Pancreas (tissue), 10 donors: ENCODE measurements around the gene BABAM2. TPM values are rescaled to one million over a fixed set of nuclear protein-coding genes. Genes with fewer than 3 reads are reported as not detected.

Experiments
- ATAC-seq, 4 donors: fragments of 200-7000 bp; cut with Tn5 transposase; one replicate each; pipeline versions ENCODE4 v1.8.0 to v1.9.1; 2020; ENCODE audit warnings: mild to moderate bottlenecking in 4 of 4, moderate library complexity in 4 of 4
- DNase-seq, 6 donors: peaks; one replicate each; pipeline ENCODE4 v3.0.0-alpha.2; 2020
- FAIRE-seq: peaks from 2 replicates; lab custom pipeline; 2012; peaks lifted over from hg19 to GRCh38; lab: Jason Lieb, UNC
- H3K27ac ChIP-seq, 4 donors: fragments of 200-600 bp; sonication (generic); 1 replicate in 3 of 4; 2 replicates in 1 of 4; pipeline versions ENCODE4 v1.5.0 to v1.8.0; 2020
- H3K27me3 ChIP-seq, 4 donors: fragments of 200-600 bp; one replicate each; pipeline ENCODE4 v1.8.0; 2021
- H3K36me3 ChIP-seq, 3 donors: fragments of 200-600 bp; sonication (generic) in 1 of 3; one replicate each; pipeline versions ENCODE4 v1.5.0 to v1.8.0; 2020 to 2021
- H3K4me1 ChIP-seq, 3 donors: fragments of 200-600 bp; one replicate each; pipeline ENCODE4 v1.8.0; 2021
- H3K4me3 ChIP-seq, 4 donors: fragments of 200-600 bp; sonication (generic) in 2 of 4; one replicate each; pipeline versions ENCODE4 v1.5.0 to v1.8.0; 2020 to 2021
- H3K9me3 ChIP-seq, 4 donors: fragments of 200-600 bp; one replicate each; pipeline ENCODE4 v1.8.0; 2021
- CTCF ChIP-seq, 4 donors: fragments of 200-600 bp; sonication (generic) in 3 of 4; IDR thresholded peaks; one replicate each; pipeline versions ENCODE4 v1.5.0 to v1.8.0; 2021; ENCODE audit warnings: antibody characterized with exemption in 4 of 4
- WGBS, 2 donors: extraction: QIAGEN DNeasy Blood & Tissue Kit; methylation state at CpG; one replicate each; pipeline ENCODE4 v1.1.7; 2013; 5-methylcytosine and 5-hydroxymethylcytosine counted together
- intact Hi-C, 3 donors: fragments of 100-400 bp; cut with DNase I; formaldehyde crosslinking; loops; one replicate each; pipeline versions ENCODE4 v1.11.1 to v1.14.2; 2022
- polyA plus RNA-seq, 2 donors: library from polyadenylated mRNA; stranded (reverse); fragments of 200-250 nt; gene quantifications; one replicate each; pipeline ENCODE4 v1.2.3, GENCODE V29; 2013
- total RNA-seq, 6 donors: library from RNA; stranded (reverse); fragmentation: NEBNext Ultra II Directional in 4 of 6; extraction: Animal tissue kit (Norgen Biotek cat#: 25700) in 4 of 6; gene quantifications; one replicate each; pipeline versions ENCODE4 v1.2.1 to v1.2.4, GENCODE V29; 2021 to 2023
- donor health status: healthy with polysubstance abuse.
- donor health status: DM: no; HTN: no; CAD: no; lungs with moderate emphysema.
- donor health status: DM: no; HTN: no; CAD: no.
- donor health status: control.
- donor health status: control.
- donor health status: Bipolar disorder and iron deficiency.
- donor health status: DM: yes; HTN: yes; CAD: no.
- donor health status: DM: no; HTN: no; CAD: no.
- donor health status: DM: no; HTN: no; CAD: no.
- donor health status: DM: yes; HTN: yes; CAD: no.

Gene BABAM2
- total and polyA plus RNA-seq, 8 donors = 9.4 to 21.3 (median 15.6) TPM

- no peak for TF ChIP-seq CTCF (IDR thresholded peaks at IDR 0.05)
- Histone ChIP-seq H3K9me3 (no peaks in the 10 kb centered on the region), H3K27me3 (no peaks in the 10 kb centered on the region), H3K4me1 (peaks cover 8 to 16% (median 15%) of the 10 kb centered on the region in 3 donors), H3K36me3 (no peaks in the 10 kb centered on the region), H3K4me3 (no peak overlapping the region), H3K27ac (no peak overlapping the region)
- DNase-seq (no peak), ATAC-seq (no peak), FAIRE-seq (no peak)
- intact Hi-C loops = no loop called here
- WGBS, 2 donors = 90 to 100% methylated on average over 1 of the region's 1 CpG
Observed at GRCh38 chr2:28228434-28228995, 338.0 kb downstream of the BABAM2 start.

GRCh38 chr2:28231110-28231631, 340.6 kb downstream of the BABAM2 start:
- WGBS, 2 donors = 65% methylated on average over 4 of the region's 4 CpGs
- FAIRE-seq = no peak

GRCh38 chr2:28232295-28232694, 341.8 kb downstream of the BABAM2 start:
- H3K27ac ChIP-seq = peak overlapping the region in 1 of 4 donors; percentile 40
- H3K4me3 ChIP-seq = no peak overlapping the region
- H3K9me3 ChIP-seq = no peaks in the 10 kb centered on the region
- H3K27me3 ChIP-seq = no peaks in the 10 kb centered on the region
- FAIRE-seq = no peak
- WGBS, 2 donors = 49 to 55% methylated on average over 5 of the region's 5 CpGs
- intact Hi-C loops = no loop called here
- H3K36me3 ChIP-seq = no peaks in the 10 kb centered on the region
- ATAC-seq = peak in 3 of 4 donors; percentile 51 to 62 (median 53)
- H3K4me1 ChIP-seq = peaks cover 8 to 20% (median 15%) of the 10 kb centered on the region in 3 donors
- DNase-seq = no peak
- TF ChIP-seq CTCF (IDR thresholded peaks at IDR 0.05) = no peak

More at GRCh38 chr2:28231110-28231631, 340.6 kb downstream of the BABAM2 start:
- Histone ChIP-seq H3K27ac (no peak overlapping the region), H3K36me3 (no peaks in the 10 kb centered on the region), H3K9me3 (no peaks in the 10 kb centered on the region), H3K4me3 (no peak overlapping the region), H3K4me1 (peaks cover 8 to 20% (median 15%) of the 10 kb centered on the region in 3 donors), H3K27me3 (no peaks in the 10 kb centered on the region)
- DNase-seq (no peak), ATAC-seq (no peak)
- intact Hi-C loops = no loop called here
- TF ChIP-seq CTCF (IDR thresholded peaks at IDR 0.05) = no peak

GRCh38 chr2:28233164-28233676, 342.7 kb downstream of the BABAM2 start:
- H3K36me3 ChIP-seq = no peaks in the 10 kb centered on the region
- intact Hi-C loops = no loop called here
- no peaks in the 10 kb centered on the region for H3K9me3 ChIP-seq
- peak overlapping the region in 2 of 4 donors; percentile 40 to 68 for H3K27ac ChIP-seq
- no peaks in the 10 kb centered on the region for H3K27me3 ChIP-seq
- no peak for TF ChIP-seq CTCF (IDR thresholded peaks at IDR 0.05)
- H3K4me1 ChIP-seq = peaks cover 8 to 20% (median 15%) of the 10 kb centered on the region in 3 donors
- peak; percentile 87 to 94 (median 94) for ATAC-seq
- H3K4me3 ChIP-seq = no peak overlapping the region
- FAIRE-seq = no peak
- DNase-seq = no peak
- WGBS, 2 donors = 17 to 23% methylated on average over 6 of the region's 6 CpGs

- Histone ChIP-seq H3K4me3 (no peak overlapping the region), H3K27ac (no peak overlapping the region), H3K36me3 (no peaks in the 10 kb centered on the region), H3K4me1 (peaks cover 8 to 20% (median 19%) of the 10 kb centered on the region in 3 donors), H3K27me3 (no peaks in the 10 kb centered on the region), H3K9me3 (no peaks in the 10 kb centered on the region)
- intact Hi-C loops = no loop called here
- DNase-seq = no peak
- ATAC-seq = no peak
- 76 to 84% methylated on average over 2 of the region's 2 CpGs for WGBS, 2 donors
- TF ChIP-seq CTCF (IDR thresholded peaks at IDR 0.05) = no peak
- FAIRE-seq = no peak
Observed at GRCh38 chr2:28234807-28235206, 344.3 kb downstream of the BABAM2 start.
